HepG2 (cell line): Measurements from ENCODE around the gene SOCS1. TPM values are rescaled to one million over a fixed set of nuclear protein-coding genes. Genes with fewer than 3 reads are reported as not detected.

ENCODE experiments used
- CERS6 ChIP-seq: sonication (generic); formaldehyde crosslinking; IDR thresholded peaks from 2 replicates; pipeline ENCODE4 v1.5.0; 2020; ENCODE audit warnings: missing genetic modification reagents
- CHD4 ChIP-seq: fragments of 200-600 bp; sonication (generic); IDR thresholded peaks from 2 replicates; pipeline ENCODE4 v1.7.0; 2017; ENCODE audit warnings: mild to moderate bottlenecking, low read length, borderline replicate concordance
- CREM ChIP-seq, 2 experiments: sonication (generic) in 1 of 2; formaldehyde crosslinking in 1 of 2; IDR thresholded peaks; 2 replicates each; pipeline versions ENCODE4 v1.4.0 to v1.6.1; 2016 to 2020; ENCODE audit warnings: antibody characterized with exemption in 1 of 2, mild to moderate bottlenecking in 1 of 2, missing genetic modification reagents in 1 of 2
- KDM5B ChIP-seq: sonication (generic); formaldehyde crosslinking; IDR thresholded peaks from 2 replicates; pipeline ENCODE4 v1.4.0; 2020; ENCODE audit warnings: missing genetic modification reagents, mild to moderate bottlenecking, borderline replicate concordance
- MEF2D ChIP-seq: sonication (generic); formaldehyde crosslinking; IDR thresholded peaks from 2 replicates; pipeline ENCODE4 v1.5.1; 2020; ENCODE audit warnings: mild to moderate bottlenecking, missing genetic modification reagents
- MTA3 ChIP-seq: sonication (generic); formaldehyde crosslinking; IDR thresholded peaks from 2 replicates; pipeline ENCODE4 v1.4.0; 2020; ENCODE audit warnings: missing genetic modification reagents
- PAWR ChIP-seq: sonication (generic); formaldehyde crosslinking; IDR thresholded peaks from 2 replicates; pipeline ENCODE4 v1.4.0; 2020; ENCODE audit warnings: missing genetic modification reagents, mild to moderate bottlenecking, borderline replicate concordance
- PAXIP1 ChIP-seq: sonication (generic); formaldehyde crosslinking; conservative IDR thresholded peaks from 2 replicates; pipeline ENCODE4 v1.4.0; 2020; ENCODE audit warnings: mild to moderate bottlenecking, missing genetic modification reagents, moderate library complexity
- REXO4 ChIP-seq: sonication (generic); formaldehyde crosslinking; IDR thresholded peaks from 2 replicates; pipeline ENCODE4 v1.8.0; 2022; ENCODE audit warnings: missing genetic modification reagents, mild to moderate bottlenecking, borderline replicate concordance
- SAP130 ChIP-seq: IDR thresholded peaks from 2 replicates; pipeline ENCODE4 v1.6.1; 2016; ENCODE audit warnings: low read depth
- ZBTB7B ChIP-seq: sonication (generic); formaldehyde crosslinking; IDR thresholded peaks from 2 replicates; pipeline ENCODE4 v1.4.0; 2020; ENCODE audit warnings: missing genetic modification reagents
- ZMYM2 ChIP-seq: sonication (generic); formaldehyde crosslinking; IDR thresholded peaks from 2 replicates; pipeline ENCODE4 v1.8.0; 2022; ENCODE audit warnings: mild to moderate bottlenecking, missing genetic modification reagents
- ZNF136 ChIP-seq: sonication (generic); formaldehyde crosslinking; IDR thresholded peaks from 2 replicates; pipeline ENCODE4 v1.8.1; 2022; ENCODE audit warnings: low read depth, mild to moderate bottlenecking, moderate library complexity, missing genetic modification reagents
- ZNF335 ChIP-seq: sonication (generic); formaldehyde crosslinking; IDR thresholded peaks from 2 replicates; pipeline ENCODE4 v1.4.0; 2020; ENCODE audit warnings: missing genetic modification reagents
- ZNF501 ChIP-seq: sonication (generic); formaldehyde crosslinking; IDR thresholded peaks from 2 replicates; pipeline ENCODE4 v1.5.1; 2020; ENCODE audit warnings: mild to moderate bottlenecking, moderate library complexity, missing genetic modification reagents
- ZNF567 ChIP-seq: sonication (generic); formaldehyde crosslinking; IDR thresholded peaks from 2 replicates; pipeline ENCODE4 v1.8.1; 2023; ENCODE audit warnings: mild to moderate bottlenecking, missing genetic modification reagents, borderline replicate concordance
- ZSCAN29 ChIP-seq: sonication (generic); formaldehyde crosslinking; conservative IDR thresholded peaks from 2 replicates; pipeline ENCODE4 v1.4.0; 2020; ENCODE audit warnings: mild to moderate bottlenecking, missing genetic modification reagents
- polyA plus RNA-seq, 8 experiments: library from polyadenylated mRNA; depleted of rRNA in 3 of 8; stranded (reverse) in 7 of 8; unstranded in 1 of 8; fragments of >200 nt; fragmentation: Illumina TruSeq in 4 of 8; extraction: Trizol in 4 of 8; gene quantifications; 2 replicates each; pipeline versions ENCODE4 v1.2.1 to v1.2.3, GENCODE V29; 2011 to 2016; ENCODE audit warnings: low read depth in 4 of 8, missing spikeins in 1 of 8, mixed read lengths in 1 of 8; ENCODE audit not compliant: insufficient read depth in 1 of 8
- total RNA-seq, 5 experiments: library from RNA; depleted of rRNA; stranded (reverse); fragments of >200 nt; fragmentation: Illumina TruSeq; extraction: Trizol; gene quantifications; 2 replicates each; pipeline ENCODE4 v1.2.3, GENCODE V29; 2016; ENCODE audit warnings: low read depth in 1 of 5
- TF ChIP-seq, protein P1 (sequence below): sonication (generic); formaldehyde crosslinking; IDR thresholded peaks from 2 replicates; pipeline ENCODE4 v1.4.0; 2020; ENCODE audit warnings: mild to moderate bottlenecking, missing genetic modification reagents, borderline replicate concordance
- TF ChIP-seq, protein P2 (sequence below): sonication (generic); formaldehyde crosslinking; IDR thresholded peaks from 2 replicates; pipeline ENCODE4 v1.8.1; 2023; ENCODE audit warnings: mild to moderate bottlenecking, moderate library complexity, missing genetic modification reagents

The SOCS1 gene
- total and polyA plus RNA-seq, 2 of the 13 experiments (the other 11 are each of a cell fraction or from before 2014, with no cell fraction given), result 5.3 to 6.3 TPM

DNA sequence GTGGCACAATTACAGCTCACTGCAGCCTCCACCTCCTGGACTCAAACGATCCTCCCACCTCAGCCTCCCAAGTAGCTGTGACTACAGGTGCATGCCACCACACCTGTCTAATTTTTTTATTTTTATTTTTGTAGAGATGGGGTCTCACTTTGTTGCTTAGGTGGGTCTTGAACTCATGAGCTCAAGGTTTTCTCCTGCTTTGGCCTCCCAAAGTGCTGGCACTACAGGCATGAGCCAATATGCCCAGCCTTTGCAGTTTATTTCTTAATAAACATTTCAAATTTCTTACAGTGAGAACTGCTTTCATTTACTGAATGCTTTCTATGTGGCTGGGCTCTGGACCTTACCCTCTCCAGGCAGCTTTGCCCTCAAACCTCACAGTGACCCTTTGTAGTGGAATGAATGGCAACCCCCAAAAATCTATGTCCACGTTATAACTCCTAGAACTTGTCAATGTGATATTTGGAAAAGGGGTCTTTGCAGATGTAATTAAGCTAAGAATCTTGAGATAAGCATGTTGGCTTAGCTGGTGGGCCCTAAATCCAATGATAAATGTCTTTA, 14.7 kb upstream of the SOCS1 start (continued):
- TF ChIP-seq, protein P1, sequence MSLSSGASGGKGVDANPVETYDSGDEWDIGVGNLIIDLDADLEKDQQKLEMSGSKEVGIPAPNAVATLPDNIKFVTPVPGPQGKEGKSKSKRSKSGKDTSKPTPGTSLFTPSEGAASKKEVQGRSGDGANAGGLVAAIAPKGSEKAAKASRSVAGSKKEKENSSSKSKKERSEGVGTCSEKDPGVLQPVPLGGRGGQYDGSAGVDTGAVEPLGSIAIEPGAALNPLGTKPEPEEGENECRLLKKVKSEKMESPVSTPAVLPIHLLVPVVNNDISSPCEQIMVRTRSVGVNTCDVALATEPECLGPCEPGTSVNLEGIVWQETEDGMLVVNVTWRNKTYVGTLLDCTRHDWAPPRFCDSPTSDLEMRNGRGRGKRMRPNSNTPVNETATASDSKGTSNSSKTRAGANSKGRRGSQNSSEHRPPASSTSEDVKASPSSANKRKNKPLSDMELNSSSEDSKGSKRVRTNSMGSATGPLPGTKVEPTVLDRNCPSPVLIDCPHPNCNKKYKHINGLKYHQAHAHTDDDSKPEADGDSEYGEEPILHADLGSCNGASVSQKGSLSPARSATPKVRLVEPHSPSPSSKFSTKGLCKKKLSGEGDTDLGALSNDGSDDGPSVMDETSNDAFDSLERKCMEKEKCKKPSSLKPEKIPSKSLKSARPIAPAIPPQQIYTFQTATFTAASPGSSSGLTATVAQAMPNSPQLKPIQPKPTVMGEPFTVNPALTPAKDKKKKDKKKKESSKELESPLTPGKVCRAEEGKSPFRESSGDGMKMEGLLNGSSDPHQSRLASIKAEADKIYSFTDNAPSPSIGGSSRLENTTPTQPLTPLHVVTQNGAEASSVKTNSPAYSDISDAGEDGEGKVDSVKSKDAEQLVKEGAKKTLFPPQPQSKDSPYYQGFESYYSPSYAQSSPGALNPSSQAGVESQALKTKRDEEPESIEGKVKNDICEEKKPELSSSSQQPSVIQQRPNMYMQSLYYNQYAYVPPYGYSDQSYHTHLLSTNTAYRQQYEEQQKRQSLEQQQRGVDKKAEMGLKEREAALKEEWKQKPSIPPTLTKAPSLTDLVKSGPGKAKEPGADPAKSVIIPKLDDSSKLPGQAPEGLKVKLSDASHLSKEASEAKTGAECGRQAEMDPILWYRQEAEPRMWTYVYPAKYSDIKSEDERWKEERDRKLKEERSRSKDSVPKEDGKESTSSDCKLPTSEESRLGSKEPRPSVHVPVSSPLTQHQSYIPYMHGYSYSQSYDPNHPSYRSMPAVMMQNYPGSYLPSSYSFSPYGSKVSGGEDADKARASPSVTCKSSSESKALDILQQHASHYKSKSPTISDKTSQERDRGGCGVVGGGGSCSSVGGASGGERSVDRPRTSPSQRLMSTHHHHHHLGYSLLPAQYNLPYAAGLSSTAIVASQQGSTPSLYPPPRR (CRISPR knock-in tag), result peak; percentile 54; the same call in 1 of the 2 replicates
- 0 out of 2 replicates have a peak, but pooled peaks have one; percentile 18 for TF ChIP-seq ZNF335 (CRISPR knock-in tag)
- 0 out of 2 replicates have a peak, but pooled peaks have one; percentile 12 for TF ChIP-seq MEF2D (CRISPR knock-in tag)
- peak; percentile 90 for TF ChIP-seq CHD4
- TF ChIP-seq CREM (IDR thresholded peaks at IDR 0.05), result peak; percentile 56; the same call in 1 of the 2 replicates
- TF ChIP-seq CREM (CRISPR knock-in tag; IDR thresholded peaks at IDR 0.05), result no peak
- TF ChIP-seq, protein P2, sequence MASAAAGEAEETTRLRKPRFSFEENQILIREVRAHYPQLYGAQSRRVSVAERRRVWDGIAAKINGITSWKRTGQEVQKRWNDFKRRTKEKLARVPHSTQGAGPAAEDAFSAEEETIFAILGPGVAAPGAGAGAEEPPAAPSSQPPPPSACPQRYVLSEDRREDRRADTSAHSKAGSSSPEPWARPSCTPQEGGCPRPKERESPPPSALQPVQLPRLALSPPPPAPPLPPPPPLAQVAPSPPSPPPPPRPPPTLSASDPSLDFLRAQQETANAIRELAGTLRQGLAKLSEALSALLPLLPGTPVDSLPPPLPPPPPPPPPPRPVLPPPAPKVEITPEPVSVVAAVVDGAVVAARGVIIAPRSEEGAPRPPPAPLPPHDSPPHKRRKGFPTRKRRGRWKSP (CRISPR knock-in tag), result no peak
- no peak for TF ChIP-seq REXO4 (CRISPR knock-in tag)
- peak; percentile 73 for TF ChIP-seq ZMYM2 (CRISPR knock-in tag)
- 0 out of 2 replicates have a peak, but pooled peaks have one; percentile 6 for TF ChIP-seq ZNF501 (CRISPR knock-in tag)
- TF ChIP-seq KDM5B (CRISPR knock-in tag), result 0 out of 2 replicates have a peak, but pooled peaks have one; percentile 19
- TF ChIP-seq SAP130, result peak; percentile 40
- 0 out of 2 replicates have a peak, but pooled peaks have one; percentile 39 for TF ChIP-seq ZSCAN29 (CRISPR knock-in tag)
- TF ChIP-seq ZNF136 (CRISPR knock-in tag), result no peak
- TF ChIP-seq PAWR (CRISPR knock-in tag), result 0 out of 2 replicates have a peak, but pooled peaks have one; percentile 35
- TF ChIP-seq ZNF567, result peak; percentile 64
- no peak for TF ChIP-seq CERS6 (CRISPR knock-in tag)
- TF ChIP-seq MTA3 (CRISPR knock-in tag), result no peak
- TF ChIP-seq PAXIP1 (CRISPR knock-in tag), result peak; percentile 87
- TF ChIP-seq ZBTB7B (CRISPR knock-in tag), result peak; percentile 70; the same call in 1 of the 2 replicates
